HG03342 (cell line): ENCODE results near the gene PDE4D.
"Not testable (repeated sequence)": the region's sequence is repeated elsewhere in the genome, so short reads cannot be mapped to it uniquely, and the experiment has no call there.

ENCODE experiments used
- ATAC-seq: cut with Tn5 transposase; IDR thresholded peaks from one replicate; pipeline ENCODE4 v1.9.1; 2021; ENCODE audit warnings: mild to moderate bottlenecking, moderate library complexity; ENCODE audit not compliant: unreplicated experiment

Gene PDE4D

DNA sequence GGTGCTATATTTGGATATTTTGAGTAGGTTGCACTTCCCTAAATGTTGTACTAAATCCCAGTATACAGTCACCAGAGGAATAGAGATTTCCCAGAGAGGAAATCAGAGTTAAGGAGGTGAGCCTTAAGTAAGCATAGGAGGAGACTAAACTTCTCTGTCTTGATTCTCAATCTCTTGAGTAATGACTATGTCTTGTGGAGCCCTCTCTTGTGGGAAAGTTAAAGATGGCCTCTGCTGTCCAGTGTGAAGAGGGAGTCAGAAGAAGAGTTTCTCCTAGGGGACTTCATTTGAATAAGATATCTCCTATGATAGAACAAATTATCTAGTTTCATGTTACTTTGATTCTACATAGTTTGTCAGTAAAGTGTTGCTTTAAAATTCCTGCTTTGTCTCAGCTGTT lies 502.5 kb downstream of the PDE4D start:
- no peak for ATAC-seq

DNA sequence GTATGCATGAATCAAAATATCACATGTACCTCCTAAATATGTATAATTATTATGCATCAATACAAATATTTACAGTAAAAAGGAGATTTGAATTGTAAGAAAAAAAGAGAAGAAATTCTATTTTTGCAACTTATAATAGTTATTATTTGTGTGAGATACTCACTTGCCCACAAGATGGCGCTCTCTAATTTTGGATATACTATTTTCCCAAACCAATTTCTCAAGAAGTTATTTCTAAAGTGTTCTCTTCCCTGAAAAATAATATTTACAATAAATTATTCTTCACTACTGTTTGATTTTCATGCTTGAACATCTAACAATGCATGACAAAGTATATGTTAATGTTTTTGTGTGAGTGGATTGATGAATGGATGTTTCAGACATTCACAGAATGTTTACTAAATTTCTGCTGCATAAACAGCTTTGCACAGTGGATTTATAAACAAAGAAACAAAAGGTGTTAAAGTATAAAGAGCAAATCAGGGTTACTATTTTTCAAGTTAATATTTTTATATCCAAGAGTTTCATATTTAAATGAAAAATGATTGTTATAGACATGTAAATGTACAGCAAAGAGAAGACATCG lies 503.4 kb downstream of the PDE4D start:
- ATAC-seq: no peak

DNA sequence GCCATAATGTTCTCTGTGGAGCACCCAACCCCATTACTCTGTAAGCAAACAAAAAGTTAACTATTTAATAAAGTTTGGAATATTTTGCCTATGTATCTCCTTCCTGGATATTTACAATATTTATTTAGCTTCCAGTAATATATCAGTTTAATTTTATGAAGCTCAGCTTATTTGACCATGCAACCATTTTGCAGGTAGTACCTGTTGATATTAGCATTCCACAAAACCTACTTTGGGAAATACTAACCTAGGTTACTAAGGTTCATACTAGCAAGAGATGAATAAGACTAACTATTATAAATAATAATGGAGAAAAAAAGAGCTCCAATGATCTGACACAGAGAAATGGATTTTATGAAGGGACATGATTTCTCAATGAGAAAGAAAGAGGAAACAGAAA lies 506.4 kb downstream of the PDE4D start:
- no peak for ATAC-seq

DNA sequence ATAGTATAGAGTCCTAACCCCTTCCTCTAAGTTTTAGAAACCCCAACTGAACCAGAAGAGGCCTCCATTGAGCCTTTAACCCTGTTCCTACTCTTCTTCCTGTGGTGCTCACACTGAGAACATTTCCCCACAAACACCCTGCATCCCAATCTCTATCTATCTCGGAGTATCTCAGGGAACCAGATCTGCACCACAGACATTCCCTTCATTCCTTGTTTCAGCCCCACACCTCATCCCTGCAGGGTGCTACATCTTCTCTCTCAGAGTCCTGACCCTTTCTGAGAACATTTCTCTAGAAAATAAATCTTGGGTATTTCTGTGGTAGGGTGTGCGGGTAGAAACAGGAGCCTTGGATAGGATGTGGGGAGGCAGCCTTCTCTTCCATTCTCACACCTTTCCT lies 507.8 kb downstream of the PDE4D start:
- ATAC-seq: no peak

DNA sequence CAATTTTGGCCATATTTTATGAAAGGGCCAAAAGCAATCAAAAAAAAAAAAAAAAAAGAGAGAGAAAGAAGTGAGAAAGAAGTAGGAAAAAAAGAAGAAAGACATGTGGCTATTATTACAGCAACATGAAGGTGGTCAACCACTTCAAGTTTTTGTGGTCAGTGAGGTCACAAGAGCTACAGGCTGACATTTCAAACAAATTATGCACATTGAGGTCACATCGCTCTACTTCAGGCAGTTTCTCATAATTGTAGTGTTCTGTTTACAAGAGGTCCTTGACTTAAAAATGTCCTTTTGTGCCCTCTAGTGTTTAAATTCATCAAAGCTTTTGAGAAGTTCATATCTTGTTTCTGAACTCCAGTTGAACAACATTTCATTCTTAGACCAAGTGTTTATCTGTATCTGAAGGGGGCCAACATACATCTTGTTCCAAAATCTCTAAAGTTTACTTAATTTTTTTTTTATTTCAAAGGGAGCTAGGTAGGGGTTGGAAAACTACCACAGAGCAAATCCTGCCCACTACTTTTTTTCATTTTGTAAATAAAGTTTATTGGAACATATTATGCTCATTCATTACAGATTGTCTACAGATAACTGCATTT lies 513.1 kb downstream of the PDE4D start:
- peak; percentile 96 for ATAC-seq

DNA sequence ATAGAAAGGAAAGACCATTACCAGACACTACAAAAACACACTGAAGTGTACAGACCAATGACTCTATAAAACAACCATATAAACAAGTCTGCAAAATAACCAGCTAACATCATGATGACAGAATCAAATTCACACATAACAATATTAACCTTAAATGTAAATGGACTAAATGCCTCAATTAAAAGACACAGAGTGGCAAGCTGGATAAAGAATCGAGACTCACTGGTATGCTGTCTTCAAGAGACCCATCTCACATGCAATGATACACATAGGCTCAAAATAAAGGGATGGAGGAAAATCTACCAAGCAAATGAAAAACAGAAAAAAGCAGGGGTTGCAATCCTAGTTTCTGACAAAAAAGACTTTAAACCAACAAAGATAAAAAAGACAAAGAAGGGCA lies 519.5 kb downstream of the PDE4D start:
- not testable (repeated sequence) for ATAC-seq

DNA sequence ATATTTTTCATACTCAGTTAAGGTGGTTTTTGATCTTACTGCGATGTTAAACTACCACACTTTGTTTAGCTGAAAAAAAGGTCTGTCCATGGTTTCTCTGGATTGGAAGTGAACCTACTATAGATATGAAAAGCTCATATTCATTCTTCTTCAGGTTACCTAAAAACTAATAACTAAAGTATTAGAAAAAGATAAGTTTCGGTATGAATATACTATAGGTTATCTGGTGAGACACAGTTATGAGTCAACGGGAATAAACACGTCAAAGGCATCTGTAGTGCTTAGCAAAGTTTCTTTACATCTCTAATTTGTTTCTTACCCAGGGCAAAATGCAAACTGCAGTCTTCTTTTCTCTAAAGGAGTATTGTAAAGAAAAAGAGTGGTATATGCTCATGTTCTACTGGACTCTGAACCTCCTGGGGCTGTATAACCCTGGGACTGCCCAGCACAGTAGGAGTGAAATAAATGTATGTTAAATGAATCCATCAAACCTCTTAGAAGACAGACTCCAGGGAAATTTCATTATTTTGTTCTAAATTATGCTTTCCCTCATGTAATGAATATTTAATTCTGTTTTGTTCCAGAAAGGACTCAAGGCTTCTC lies 521.9 kb downstream of the PDE4D start:
- no peak for ATAC-seq

DNA sequence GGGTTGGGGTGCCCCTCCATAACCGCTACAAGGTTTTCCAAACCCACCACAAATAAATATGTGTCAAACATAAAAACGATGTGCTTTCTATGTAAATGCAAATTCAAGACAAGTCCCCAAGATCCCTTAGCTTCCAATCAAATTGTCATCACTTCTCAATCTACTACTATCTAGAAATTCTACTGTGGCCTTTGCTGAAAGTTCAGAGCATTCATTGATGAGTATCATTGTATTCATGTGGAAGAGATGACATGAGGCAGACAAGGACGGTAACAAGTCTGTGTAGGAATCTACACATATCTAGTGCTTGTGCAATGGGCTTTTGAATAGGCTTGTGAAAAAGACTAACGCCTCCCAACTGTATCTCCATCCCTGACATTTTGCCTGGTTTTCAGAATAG lies 524.6 kb downstream of the PDE4D start:
- ATAC-seq: no peak

DNA sequence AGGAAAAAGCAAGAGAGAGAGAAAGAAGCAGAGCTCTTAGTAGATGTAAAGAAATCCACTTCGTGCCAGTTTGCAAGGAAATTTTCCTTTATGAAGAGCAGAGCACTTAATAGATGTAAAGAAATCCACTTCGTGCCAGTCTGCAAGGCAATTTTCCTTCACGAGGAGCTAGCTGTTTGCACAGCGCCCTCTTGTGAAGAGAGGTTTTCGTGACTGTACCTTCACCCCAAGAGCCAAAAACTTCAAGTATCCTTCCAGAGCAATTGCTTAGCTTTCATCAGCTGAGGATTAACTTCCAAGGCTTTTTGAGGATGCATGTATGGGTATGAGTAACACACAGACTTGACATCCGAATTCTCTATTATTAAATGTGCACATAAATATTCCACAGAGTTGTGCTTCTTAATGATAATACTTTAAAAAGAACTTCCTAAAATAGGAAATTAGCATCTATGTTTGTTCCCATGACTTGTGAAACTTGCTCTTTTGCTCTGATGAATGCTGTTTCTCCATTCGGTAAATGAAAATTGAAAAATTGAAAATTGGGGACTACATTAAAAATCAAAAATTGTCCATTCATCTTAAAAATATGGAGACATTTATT lies 525.6 kb downstream of the PDE4D start:
- no peak for ATAC-seq

DNA sequence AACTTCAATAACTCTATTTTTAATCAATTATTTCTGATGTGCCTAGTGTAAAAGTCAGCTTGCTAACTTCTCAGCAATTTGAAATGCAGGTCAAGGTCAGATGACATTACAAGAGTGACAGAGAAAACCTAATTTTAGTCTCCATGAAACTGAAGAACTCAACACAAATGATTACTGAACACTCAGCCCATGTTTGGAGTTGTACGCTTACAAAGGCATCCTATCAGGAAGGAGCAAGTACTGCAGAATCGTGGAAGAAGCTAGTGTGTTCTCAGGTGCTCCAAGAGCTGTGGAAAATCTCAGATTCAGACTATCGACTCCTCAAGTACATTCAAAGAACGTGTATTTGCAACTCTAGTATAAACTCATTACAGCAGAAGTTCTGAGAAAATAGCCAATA lies 526.7 kb downstream of the PDE4D start:
- no peak for ATAC-seq

DNA sequence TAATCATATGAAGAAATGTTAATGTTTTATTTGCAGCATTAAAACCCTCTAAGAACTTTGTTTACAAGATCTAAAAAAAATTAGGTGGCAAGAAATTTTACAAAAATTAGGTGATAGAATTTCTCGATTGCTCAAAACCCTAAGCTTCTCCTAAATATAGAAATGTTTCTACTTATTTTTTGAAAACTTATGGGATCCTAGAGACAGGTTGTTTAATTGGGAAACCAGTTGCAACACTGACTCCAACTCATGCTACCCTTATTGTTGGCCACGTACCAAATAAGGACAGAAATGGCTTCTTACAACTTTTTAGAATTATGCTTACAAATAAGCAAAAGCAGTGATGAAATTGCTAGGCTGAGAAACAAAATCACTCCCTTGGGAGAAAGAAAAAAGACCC lies 531.1 kb downstream of the PDE4D start:
- no peak for ATAC-seq

DNA sequence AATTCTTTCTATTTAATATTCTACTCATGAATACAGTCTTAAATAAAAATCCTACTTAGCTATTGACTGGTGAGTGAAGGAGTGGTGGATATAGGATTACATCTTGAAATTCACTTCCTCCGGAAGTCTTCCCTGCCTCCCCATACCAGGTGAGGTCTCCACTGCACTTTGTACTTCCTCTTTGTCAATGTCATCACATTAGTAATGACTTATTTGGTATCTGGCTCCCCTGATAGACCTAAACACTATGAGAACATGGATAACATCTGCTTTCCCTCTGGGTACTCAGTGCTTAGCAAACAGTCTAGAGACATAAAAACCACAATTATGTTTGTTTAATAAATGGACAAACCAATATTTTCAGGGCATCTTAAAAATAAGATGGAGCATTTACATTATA lies 532.1 kb downstream of the PDE4D start:
- ATAC-seq: no peak

DNA sequence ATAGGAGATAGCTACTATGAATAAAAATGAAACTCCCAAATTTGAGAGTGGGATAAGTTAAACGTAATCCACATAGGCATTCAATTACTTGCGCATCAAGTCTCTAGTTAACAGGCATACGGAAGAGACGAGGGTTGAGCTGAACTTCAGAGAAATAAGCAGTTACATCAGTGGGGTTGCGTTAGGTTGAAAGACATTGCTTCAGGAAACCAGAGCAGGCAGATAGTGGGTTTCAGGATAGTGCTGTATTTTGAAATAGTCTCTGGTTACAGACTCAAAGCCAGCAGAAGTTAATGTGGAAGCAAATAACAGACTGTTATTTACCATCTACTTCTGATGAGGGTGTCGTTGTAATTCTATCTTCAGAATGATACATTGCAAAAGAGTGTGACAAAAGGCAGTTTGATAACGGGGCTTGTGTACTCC lies 533.4 kb downstream of the PDE4D start:
- no peak for ATAC-seq

DNA sequence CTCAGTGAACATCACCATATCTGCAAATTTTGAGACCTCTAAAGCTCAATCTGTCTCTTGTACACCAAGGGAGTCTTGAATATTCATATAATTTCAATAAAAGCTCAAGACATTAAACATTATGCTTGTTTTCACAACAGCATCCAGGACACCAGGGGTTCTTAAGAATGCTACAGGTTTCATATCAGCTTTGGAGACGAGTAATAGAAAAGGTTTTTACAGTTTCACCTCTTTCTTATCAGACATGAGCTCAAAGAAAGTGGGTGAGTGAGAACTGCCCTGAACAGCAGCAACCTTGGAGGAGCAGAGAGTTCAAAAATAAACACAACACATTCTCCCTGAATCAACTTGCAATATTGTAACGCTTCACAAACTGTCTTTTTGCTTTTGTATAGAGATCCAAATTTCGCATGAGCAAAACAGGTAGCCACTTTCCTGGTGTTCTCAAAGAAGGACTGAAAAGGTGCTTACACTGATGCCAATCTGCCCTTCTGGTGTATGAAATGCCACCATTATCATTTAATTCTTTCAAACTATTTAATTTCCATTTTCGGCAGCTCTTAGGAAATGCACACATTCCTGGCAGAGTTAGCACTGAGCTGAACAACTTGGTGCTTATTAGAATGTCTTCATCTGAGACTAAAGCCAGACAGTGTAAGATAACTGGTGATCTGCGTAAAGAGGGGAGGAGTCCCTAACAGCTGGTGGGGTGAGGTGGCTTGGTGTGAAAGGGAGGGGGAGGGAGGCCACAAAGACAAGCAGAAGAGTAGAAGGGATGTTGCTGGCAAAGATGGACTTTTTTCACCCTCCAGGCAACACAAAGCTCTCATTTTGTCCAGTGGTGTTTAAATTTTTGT lies 535.3 kb downstream of the PDE4D start:
- no peak for ATAC-seq

DNA sequence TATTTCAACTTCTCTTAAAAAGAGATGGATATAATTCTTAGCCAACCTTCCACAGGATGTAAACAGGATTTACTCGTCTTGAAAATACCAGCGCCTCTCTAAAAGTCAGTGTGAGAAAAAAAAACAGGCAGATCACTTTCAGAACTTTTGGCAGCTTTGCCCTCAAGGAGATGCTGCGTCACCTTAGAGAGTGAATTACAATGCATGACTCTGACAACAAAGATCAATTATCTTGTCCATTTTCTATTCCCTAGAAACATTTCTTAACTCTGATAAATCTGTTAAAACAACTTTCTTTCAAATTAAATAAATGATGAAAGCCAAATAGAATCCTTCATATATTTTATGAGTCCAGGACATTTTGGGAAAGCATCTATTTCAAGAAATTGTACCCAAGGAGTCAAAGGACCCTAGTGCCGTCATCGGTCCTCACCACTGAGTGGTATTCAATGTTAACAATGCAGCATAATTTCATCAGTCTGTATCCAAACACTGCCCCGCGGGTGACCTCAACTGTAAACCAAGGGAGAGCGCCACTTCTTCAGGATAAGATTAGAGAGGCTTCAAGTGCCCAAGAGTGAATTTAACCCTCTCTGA lies 536.0 kb downstream of the PDE4D start:
- ATAC-seq: no peak

DNA sequence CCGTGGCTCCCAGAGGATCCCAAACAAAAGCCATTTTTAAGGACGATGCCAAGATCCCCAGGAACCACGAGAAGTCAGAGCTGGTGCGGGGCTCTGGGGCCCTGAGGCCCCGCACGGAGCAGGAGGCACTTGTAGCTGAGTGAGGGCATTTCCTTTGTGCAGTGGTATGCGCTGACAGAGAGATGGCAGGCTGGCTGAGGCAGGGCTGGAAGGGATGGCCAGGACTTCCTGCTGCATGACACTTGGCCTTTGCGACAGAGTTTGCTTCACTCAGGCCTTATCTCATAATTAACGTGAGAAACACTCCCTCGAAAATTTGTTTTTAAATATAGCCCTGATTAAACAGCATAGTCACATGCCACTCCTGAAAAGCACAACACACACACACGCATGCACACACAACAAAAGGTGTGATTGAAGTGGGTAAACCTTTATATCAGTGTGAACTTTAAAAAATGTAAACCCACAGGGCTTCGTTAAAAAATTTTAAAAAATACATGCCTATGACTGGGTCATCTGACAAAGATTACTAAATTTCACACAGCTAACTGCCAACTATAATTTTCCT lies 536.6 kb downstream of the PDE4D start:
- ATAC-seq: no peak

DNA sequence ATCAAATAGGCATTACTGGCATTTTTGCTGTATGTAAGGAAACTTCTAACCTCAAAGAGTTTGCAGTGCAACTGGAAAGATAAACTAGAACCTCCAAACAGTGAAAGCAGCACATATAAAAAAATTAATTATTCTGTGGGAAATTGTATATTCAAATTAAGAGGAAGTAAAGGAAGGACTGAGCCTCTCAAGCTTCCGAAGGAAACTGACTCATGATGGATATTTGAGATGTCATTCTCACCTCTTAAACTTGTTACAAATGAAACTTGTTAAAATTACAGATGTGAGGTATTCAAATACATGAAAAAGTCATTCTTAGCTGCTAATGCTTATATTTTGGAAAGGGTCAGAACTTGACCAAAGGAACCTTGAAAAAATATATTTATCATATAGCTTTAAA lies 538.7 kb downstream of the PDE4D start:
- ATAC-seq: no peak

DNA sequence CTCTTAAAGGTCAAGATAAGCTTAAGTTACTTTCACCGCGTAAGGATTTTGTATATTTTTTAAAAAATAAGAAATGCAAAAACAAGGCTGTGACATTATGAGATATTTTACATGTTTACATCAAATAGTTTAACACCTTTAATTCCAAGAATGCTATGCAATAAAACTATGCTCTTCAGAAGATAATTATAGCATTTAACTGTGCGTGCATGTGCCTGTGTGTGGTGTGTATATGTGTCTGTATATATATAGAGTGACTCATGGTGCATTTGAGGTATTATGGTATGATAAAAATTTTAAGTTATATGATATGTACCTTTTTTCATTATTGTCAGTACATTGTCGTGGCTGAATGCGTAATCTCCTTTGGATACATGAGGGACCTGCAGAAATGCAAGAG lies 539.3 kb downstream of the PDE4D start:
- ATAC-seq: no peak

DNA sequence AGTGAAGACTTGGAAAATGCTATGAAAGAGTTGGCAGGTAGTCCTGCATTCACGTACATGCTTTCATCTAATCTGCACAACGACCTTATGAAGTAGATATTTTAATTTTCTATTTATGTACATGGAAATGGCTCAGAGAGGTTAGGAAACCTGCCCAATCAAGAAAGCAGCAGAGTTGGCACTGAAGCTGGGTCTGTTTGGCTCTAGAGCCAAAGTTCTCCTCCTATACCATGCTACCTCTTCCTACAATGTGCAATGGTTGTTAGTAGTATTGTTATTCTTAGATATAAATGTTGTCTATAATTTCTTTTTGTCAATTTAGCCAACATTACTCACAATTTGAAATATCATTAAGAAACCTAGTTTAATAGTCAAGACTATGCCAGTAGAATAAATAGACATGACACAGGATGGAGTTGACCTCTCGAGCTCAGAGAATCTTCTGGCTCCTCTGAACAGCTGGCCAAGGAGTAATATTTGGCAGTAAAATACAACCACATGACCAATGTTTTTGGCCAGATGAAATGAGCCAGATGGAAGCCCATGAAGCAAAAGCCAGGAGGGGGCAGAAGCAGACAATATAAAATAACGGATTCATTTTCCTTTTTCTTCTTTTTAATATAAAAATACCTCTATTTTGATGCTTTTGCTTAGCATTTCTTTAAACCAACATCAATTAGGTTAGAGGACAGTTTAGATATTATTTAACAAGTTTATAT lies 542.3 kb downstream of the PDE4D start:
- ATAC-seq: no peak

DNA sequence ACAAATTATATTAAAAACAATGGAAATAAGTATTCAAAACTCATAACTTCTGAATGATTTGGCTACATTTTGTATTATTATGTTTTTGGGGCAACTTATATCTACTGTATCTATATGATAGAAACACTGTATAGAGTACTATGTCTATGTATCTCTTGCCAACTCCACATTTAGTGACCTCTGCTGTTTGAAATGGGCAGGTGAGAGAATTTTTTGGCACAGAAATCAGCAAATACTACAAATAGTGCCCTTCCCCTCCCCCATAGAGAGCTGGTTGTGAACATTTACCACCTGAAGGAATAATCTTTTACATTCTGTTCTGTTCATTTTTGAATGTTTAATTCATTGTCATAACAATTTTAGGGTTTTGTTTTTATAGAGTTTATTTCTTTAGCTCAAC lies 545.3 kb downstream of the PDE4D start:
- ATAC-seq: no peak
